ENCODE measurements around the gene MGP.
A peak's percentile ranks its signal among the peaks of the same experiment; 100 is the strongest.

MGP gene

GRCh38 chr12:14884458-14884878 is 1.2 kb downstream of the MGP start:
- H3K27me3 ChIP-seq (ENCODE audit: insufficient read depth, low read length), result no peaks in the 10 kb centered on the region
- peaks cover 4% of the 10 kb centered on the region for H3K9me3 ChIP-seq (ENCODE audit: low read length)
- no peaks in the 10 kb centered on the region for H3F3A ChIP-seq (ENCODE audit: insufficient read depth, low read length)
- no peak overlapping the region for H3K9ac ChIP-seq (ENCODE audit: low read length)
- no peaks in the 10 kb centered on the region for H3K79me2 ChIP-seq (ENCODE audit: insufficient read depth, low read length)
- peak overlapping the region; percentile 32 for H3K4me2 ChIP-seq (ENCODE audit: low read length)
- H3K36me3 ChIP-seq (ENCODE audit: insufficient read depth, low read length), result no peaks in the 10 kb centered on the region
- H3K4me1 ChIP-seq (ENCODE audit: insufficient read depth, low read length, severe bottlenecking), result peaks cover 39% of the 10 kb centered on the region
- no peak for TF ChIP-seq EZH2 (IDR thresholded peaks at IDR 0.05; ENCODE audit: borderline replicate concordance, low read length)
- TF ChIP-seq CTCF (IDR thresholded peaks at IDR 0.05; ENCODE audit: low read length), result no peak
- peak overlapping the region; percentile 62 for H3K27ac ChIP-seq (ENCODE audit: low read depth, low read length, poor library complexity, severe bottlenecking)
- no peaks in the 10 kb centered on the region for H3K9me2 ChIP-seq (ENCODE audit: low read depth, low read length)
- H4K20me1 ChIP-seq (ENCODE audit: insufficient read depth, low read length), result no peaks in the 10 kb centered on the region
- H2AFZ ChIP-seq (ENCODE audit: low read length), result no peak overlapping the region
- H3K4me3 ChIP-seq (ENCODE audit: low read depth, low read length, poor library complexity, severe bottlenecking), result no peak overlapping the region

GRCh38 chr12:14883686-14884085 is 2.0 kb downstream of the MGP start:
- H3K4me3 ChIP-seq (ENCODE audit: low read depth, low read length, poor library complexity, severe bottlenecking), result no peak overlapping the region
- H3K27me3 ChIP-seq (ENCODE audit: insufficient read depth, low read length), result no peaks in the 10 kb centered on the region
- no peaks in the 10 kb centered on the region for H4K20me1 ChIP-seq (ENCODE audit: insufficient read depth, low read length)
- peaks cover 39% of the 10 kb centered on the region for H3K4me1 ChIP-seq (ENCODE audit: insufficient read depth, low read length, severe bottlenecking)
- no peaks in the 10 kb centered on the region for H3K79me2 ChIP-seq (ENCODE audit: insufficient read depth, low read length)
- H3K9me2 ChIP-seq (ENCODE audit: low read depth, low read length), result no peaks in the 10 kb centered on the region
- peak overlapping the region; percentile 62 for H3K27ac ChIP-seq (ENCODE audit: low read depth, low read length, poor library complexity, severe bottlenecking)
- H3K4me2 ChIP-seq (ENCODE audit: low read length), result no peak overlapping the region; the same call in 1 of the 2 replicates
- peaks cover 4% of the 10 kb centered on the region for H3K9me3 ChIP-seq (ENCODE audit: low read length)
- no peak overlapping the region for H3K9ac ChIP-seq (ENCODE audit: low read length)
- H3F3A ChIP-seq (ENCODE audit: insufficient read depth, low read length), result no peaks in the 10 kb centered on the region
- no peaks in the 10 kb centered on the region for H3K36me3 ChIP-seq (ENCODE audit: insufficient read depth, low read length)
- no peak for TF ChIP-seq EZH2 (IDR thresholded peaks at IDR 0.05; ENCODE audit: borderline replicate concordance, low read length)
- TF ChIP-seq CTCF (IDR thresholded peaks at IDR 0.05; ENCODE audit: low read length), result no peak
- no peak overlapping the region for H2AFZ ChIP-seq (ENCODE audit: low read length)

- Histone ChIP-seq H3K79me2 (ENCODE audit: insufficient read depth, low read length) (no peaks in the 10 kb centered on the region), H3K4me2 (ENCODE audit: low read length) (peak overlapping the region; percentile 12), H3K36me3 (ENCODE audit: insufficient read depth, low read length) (no peaks in the 10 kb centered on the region), H3F3A (ENCODE audit: insufficient read depth, low read length) (no peaks in the 10 kb centered on the region), H3K9ac (ENCODE audit: low read length) (no peak overlapping the region), H4K20me1 (ENCODE audit: insufficient read depth, low read length) (no peaks in the 10 kb centered on the region), H3K27me3 (ENCODE audit: insufficient read depth, low read length) (no peaks in the 10 kb centered on the region), H3K27ac (ENCODE audit: low read depth, low read length, poor library complexity, severe bottlenecking) (peak overlapping the region; percentile 50), H3K4me1 (ENCODE audit: insufficient read depth, low read length, severe bottlenecking) (peaks cover 35% of the 10 kb centered on the region), H2AFZ (ENCODE audit: low read length) (peak overlapping the region; percentile 31; the same call in 1 of the 2 replicates), H3K4me3 (ENCODE audit: low read depth, low read length, poor library complexity, severe bottlenecking) (no peak overlapping the region), H3K9me2 (ENCODE audit: low read depth, low read length) (no peaks in the 10 kb centered on the region), H3K9me3 (ENCODE audit: low read length) (peaks cover 4% of the 10 kb centered on the region)
- TF ChIP-seq CTCF (IDR thresholded peaks at IDR 0.05; ENCODE audit: low read length) (no peak), EZH2 (IDR thresholded peaks at IDR 0.05; ENCODE audit: borderline replicate concordance, low read length) (no peak)
Measured at GRCh38 chr12:14880890-14881453, 4.7 kb downstream of the MGP start.
